ENCODE results near the gene SRGAP2B.
"Not testable (repeated sequence)": the region's sequence is repeated elsewhere in the genome, so short reads cannot be mapped to it uniquely, and the experiment has no call there.

The SRGAP2B gene

DNA sequence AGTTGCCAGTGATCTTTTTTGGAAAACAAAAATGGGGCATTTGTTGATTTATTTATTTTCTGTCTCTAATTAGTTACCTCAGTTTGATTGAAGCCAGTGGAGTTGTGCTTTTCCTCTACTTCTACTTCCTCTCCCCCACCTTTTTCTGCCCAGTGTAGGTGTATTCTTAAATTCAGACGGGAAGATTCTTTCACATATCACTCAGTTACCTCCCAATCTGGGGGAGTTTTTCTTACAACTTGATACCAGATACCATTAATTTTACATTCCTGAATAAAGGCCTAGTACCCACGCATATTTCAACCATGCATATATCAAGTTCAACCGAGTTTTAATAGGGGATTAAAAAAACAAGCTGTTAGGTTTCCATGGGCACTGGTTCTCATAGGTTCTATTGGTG is 16.5 kb upstream of the SRGAP2B start:
- H3K9ac ChIP-seq (ENCODE audit: low read length); H4K20me1 ChIP-seq (ENCODE audit: insufficient read depth, low read length); H3F3A ChIP-seq (ENCODE audit: insufficient read depth, low read length); H2AFZ ChIP-seq (ENCODE audit: low read length); H3K4me1 ChIP-seq (ENCODE audit: insufficient read depth, low read length, severe bottlenecking); H3K79me2 ChIP-seq (ENCODE audit: insufficient read depth, low read length); H3K36me3 ChIP-seq (ENCODE audit: insufficient read depth, low read length); H3K9me2 ChIP-seq (ENCODE audit: low read depth, low read length); H3K9me3 ChIP-seq (ENCODE audit: low read length); H3K27me3 ChIP-seq (ENCODE audit: insufficient read depth, low read length); H3K4me3 ChIP-seq (ENCODE audit: low read depth, low read length, poor library complexity, severe bottlenecking); H3K4me2 ChIP-seq (ENCODE audit: low read length); H3K27ac ChIP-seq (ENCODE audit: low read depth, low read length, poor library complexity, severe bottlenecking): not testable (repeated sequence)

DNA sequence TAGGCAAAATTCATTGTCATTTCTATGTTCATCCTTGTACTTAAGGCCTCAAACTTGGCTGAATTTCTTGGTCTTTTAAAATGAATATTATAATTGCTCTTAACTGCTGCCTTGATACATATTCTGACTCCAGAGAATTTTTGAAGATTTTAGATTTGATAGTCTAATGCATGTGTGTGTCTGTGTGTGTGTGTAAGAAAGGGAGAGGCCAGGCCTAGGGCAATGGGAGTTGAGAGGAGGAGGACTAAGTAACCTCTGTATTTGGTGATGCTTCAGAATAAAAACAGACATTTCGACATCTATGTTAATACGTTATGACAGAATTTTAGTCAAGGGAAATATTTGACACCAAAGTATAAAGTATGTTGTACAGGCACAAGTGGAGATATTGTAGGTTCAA is 8.2 kb upstream of the SRGAP2B start:
- not testable (repeated sequence) for H3K4me1 ChIP-seq (ENCODE audit: insufficient read depth, low read length, severe bottlenecking)

DNA sequence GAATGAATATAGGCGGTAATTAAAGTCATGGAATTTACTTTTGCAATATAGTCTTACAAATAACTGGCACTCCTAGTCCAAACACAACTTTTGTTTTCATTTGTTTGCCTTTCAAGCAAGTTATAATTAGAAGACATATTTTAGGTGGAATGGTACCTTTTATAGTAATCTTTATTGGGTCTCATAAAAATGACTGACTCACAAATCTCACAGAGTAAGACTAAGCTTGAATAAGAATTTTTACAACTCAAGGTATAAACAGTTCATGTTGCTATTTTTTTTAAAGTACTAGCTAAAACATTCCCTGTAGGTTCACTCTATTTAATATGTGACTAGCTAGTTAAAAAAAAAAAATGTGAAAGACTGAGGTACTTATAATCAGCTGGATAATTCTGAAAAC is 6.6 kb upstream of the SRGAP2B start:
- not testable (repeated sequence) for H3K36me3 ChIP-seq (ENCODE audit: insufficient read depth, low read length); H3K9ac ChIP-seq (ENCODE audit: low read length); H3F3A ChIP-seq (ENCODE audit: insufficient read depth, low read length); H3K27me3 ChIP-seq (ENCODE audit: insufficient read depth, low read length); H3K27ac ChIP-seq (ENCODE audit: low read depth, low read length, poor library complexity, severe bottlenecking); H3K79me2 ChIP-seq (ENCODE audit: insufficient read depth, low read length); H3K4me1 ChIP-seq (ENCODE audit: insufficient read depth, low read length, severe bottlenecking); H3K9me3 ChIP-seq (ENCODE audit: low read length); H4K20me1 ChIP-seq (ENCODE audit: insufficient read depth, low read length); H2AFZ ChIP-seq (ENCODE audit: low read length); H3K4me3 ChIP-seq (ENCODE audit: low read depth, low read length, poor library complexity, severe bottlenecking); H3K4me2 ChIP-seq (ENCODE audit: low read length); H3K9me2 ChIP-seq (ENCODE audit: low read depth, low read length)

More for the DNA sequence above, 8.2 kb upstream of the SRGAP2B start:
- H3K27ac ChIP-seq (ENCODE audit: low read depth, low read length, poor library complexity, severe bottlenecking); H3K9ac ChIP-seq (ENCODE audit: low read length); H4K20me1 ChIP-seq (ENCODE audit: insufficient read depth, low read length); H3K4me3 ChIP-seq (ENCODE audit: low read depth, low read length, poor library complexity, severe bottlenecking); H3K4me2 ChIP-seq (ENCODE audit: low read length); H3F3A ChIP-seq (ENCODE audit: insufficient read depth, low read length); H3K9me3 ChIP-seq (ENCODE audit: low read length); H3K36me3 ChIP-seq (ENCODE audit: insufficient read depth, low read length); H3K79me2 ChIP-seq (ENCODE audit: insufficient read depth, low read length); H2AFZ ChIP-seq (ENCODE audit: low read length); H3K27me3 ChIP-seq (ENCODE audit: insufficient read depth, low read length); H3K9me2 ChIP-seq (ENCODE audit: low read depth, low read length): not testable (repeated sequence)

DNA sequence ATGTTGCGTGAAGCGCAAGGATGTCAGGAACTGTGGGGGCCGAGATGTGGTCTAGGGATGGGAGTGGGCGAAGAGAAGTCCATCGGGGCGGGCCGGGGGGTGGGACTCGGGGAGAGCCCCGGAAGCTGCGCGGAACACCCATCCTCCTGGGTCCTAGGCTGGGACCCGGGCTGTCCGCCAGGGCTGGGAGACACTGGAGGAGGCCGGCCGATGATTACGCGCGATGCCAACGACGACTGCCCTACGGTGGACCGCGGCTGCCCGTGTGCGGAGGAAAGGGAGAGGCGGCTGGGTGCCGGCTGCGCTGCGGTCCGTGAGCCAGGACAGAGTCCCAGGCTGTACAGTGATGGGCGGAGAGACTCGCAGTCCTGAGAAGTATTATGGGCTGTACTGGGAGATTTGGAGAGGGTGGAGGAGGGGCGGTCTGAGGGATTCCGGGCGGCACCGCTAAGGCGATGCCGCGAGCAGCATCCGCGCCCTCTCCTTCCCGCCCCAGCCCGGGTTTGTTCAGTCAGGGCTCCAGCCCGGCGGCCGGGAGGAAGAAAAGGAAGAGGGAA is 395 bp downstream of the SRGAP2B start:
- not testable (repeated sequence) for H3K36me3 ChIP-seq (ENCODE audit: insufficient read depth, low read length); H4K20me1 ChIP-seq (ENCODE audit: insufficient read depth, low read length); H3K4me1 ChIP-seq (ENCODE audit: insufficient read depth, low read length, severe bottlenecking); H3K9me3 ChIP-seq (ENCODE audit: low read length); H3F3A ChIP-seq (ENCODE audit: insufficient read depth, low read length); H3K79me2 ChIP-seq (ENCODE audit: insufficient read depth, low read length); H3K4me2 ChIP-seq (ENCODE audit: low read length); H3K9me2 ChIP-seq (ENCODE audit: low read depth, low read length); H2AFZ ChIP-seq (ENCODE audit: low read length); H3K27ac ChIP-seq (ENCODE audit: low read depth, low read length, poor library complexity, severe bottlenecking); H3K9ac ChIP-seq (ENCODE audit: low read length); H3K27me3 ChIP-seq (ENCODE audit: insufficient read depth, low read length)
- peak overlapping the region; percentile 53 for H3K4me3 ChIP-seq (ENCODE audit: low read depth, low read length, poor library complexity, severe bottlenecking)

DNA sequence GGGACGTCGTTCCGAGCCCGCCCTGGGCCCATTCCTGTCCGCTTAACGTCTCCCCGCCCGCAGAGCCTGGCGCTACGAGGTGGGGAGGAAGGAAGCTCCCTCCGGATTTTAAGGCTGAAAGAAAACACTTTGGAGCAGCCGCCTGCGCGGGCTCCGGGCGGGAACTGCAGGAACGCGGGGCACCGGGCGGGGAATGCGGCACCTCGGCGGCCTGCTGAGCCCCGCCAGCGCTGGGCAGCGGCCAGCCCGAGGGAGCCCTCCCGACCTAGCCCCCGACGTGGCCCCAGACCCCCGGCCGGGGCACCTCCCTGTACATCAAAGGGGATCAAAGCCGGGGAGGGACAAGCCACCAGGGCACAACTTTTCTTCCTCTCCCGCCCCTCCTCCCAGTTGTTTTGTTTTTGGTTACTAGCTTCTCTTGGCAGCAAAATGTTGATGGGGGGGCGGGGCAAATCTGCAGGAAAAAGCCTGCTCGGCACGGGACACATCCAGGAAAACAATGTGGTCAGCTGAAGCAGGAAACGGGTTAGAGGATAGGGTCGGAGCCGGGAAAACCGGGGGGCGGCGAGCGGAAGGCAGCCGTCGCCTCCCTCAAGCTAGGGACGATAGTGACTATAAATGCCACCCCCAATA is 1.5 kb downstream of the SRGAP2B start:
- H3K4me2 ChIP-seq (ENCODE audit: low read length) = peak overlapping the region; percentile 40; the same call in 1 of the 2 replicates

DNA sequence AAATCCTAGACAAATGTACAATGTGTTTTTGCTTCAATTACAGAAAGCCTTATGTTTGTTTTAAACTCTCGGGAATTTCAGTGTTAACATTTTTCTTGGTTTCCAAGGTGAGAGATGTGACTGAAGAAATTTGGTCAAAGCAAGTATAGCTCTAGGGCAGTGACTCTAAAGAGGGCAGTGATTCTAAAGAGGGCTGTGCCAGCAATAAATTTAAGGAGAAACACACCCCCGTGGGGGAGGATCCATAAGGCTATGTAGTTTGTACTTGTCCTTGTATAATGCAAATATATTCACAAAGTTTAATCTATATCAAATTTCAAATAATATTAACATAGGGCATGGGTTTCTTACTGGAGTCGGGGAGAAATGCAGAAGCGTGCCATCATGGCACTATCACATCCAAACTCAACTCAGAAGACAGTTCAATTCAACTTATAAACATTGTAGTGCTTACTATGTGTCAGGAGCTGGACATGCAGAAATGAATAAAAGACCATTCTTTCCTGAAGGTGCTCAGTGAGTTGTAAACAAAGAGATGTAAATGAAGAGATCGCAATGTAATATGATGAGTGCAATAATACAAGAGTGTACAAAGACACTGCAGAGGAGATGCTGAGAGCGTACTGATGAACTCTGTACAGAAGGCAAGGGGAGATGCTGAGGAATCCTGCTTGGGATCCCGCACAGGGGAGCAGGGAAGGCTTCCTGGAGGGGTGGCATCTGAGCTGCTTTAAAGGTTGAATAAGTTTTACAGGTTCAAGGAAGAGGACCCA is 12.5 kb downstream of the SRGAP2B start:
- not testable (repeated sequence) for H3K79me2 ChIP-seq (ENCODE audit: insufficient read depth, low read length); H4K20me1 ChIP-seq (ENCODE audit: insufficient read depth, low read length); H2AFZ ChIP-seq (ENCODE audit: low read length); H3K4me3 ChIP-seq (ENCODE audit: low read depth, low read length, poor library complexity, severe bottlenecking); H3K27me3 ChIP-seq (ENCODE audit: insufficient read depth, low read length); H3K4me2 ChIP-seq (ENCODE audit: low read length); H3K9ac ChIP-seq (ENCODE audit: low read length); H3K4me1 ChIP-seq (ENCODE audit: insufficient read depth, low read length, severe bottlenecking); H3F3A ChIP-seq (ENCODE audit: insufficient read depth, low read length); H3K9me2 ChIP-seq (ENCODE audit: low read depth, low read length); H3K27ac ChIP-seq (ENCODE audit: low read depth, low read length, poor library complexity, severe bottlenecking); H3K9me3 ChIP-seq (ENCODE audit: low read length); H3K36me3 ChIP-seq (ENCODE audit: insufficient read depth, low read length)

More for the DNA sequence above, 1.5 kb downstream of the SRGAP2B start:
- not testable (repeated sequence) for H3F3A ChIP-seq (ENCODE audit: insufficient read depth, low read length); H3K27ac ChIP-seq (ENCODE audit: low read depth, low read length, poor library complexity, severe bottlenecking); H3K27me3 ChIP-seq (ENCODE audit: insufficient read depth, low read length); H3K4me1 ChIP-seq (ENCODE audit: insufficient read depth, low read length, severe bottlenecking); H3K79me2 ChIP-seq (ENCODE audit: insufficient read depth, low read length); H3K9me2 ChIP-seq (ENCODE audit: low read depth, low read length); H3K9me3 ChIP-seq (ENCODE audit: low read length); H4K20me1 ChIP-seq (ENCODE audit: insufficient read depth, low read length); H3K9ac ChIP-seq (ENCODE audit: low read length); H2AFZ ChIP-seq (ENCODE audit: low read length); H3K36me3 ChIP-seq (ENCODE audit: insufficient read depth, low read length)
- peak overlapping the region; percentile 50 for H3K4me3 ChIP-seq (ENCODE audit: low read depth, low read length, poor library complexity, severe bottlenecking)

DNA sequence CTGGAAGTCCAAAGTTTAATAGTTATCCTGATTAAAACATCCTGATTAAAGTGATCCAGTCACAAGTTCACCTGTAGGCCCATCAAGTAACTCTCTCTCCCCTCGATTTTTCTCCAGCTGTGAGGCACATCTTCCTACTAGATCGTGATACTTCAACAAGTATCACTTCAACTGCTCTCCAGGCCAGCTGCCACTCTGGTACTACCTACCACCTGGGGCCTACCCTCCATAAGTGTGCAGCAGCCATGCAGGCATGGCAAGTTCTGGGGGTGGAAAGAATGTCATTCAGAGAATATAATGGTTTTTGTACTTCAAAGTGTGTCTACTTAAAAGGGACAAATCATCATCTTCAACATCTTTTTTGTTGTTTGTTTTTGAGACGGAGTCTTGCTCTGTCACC is 14.9 kb downstream of the SRGAP2B start:
- H3K9ac ChIP-seq (ENCODE audit: low read length); H3K27ac ChIP-seq (ENCODE audit: low read depth, low read length, poor library complexity, severe bottlenecking); H3K4me2 ChIP-seq (ENCODE audit: low read length); H3K9me3 ChIP-seq (ENCODE audit: low read length); H3K27me3 ChIP-seq (ENCODE audit: insufficient read depth, low read length); H3F3A ChIP-seq (ENCODE audit: insufficient read depth, low read length); H2AFZ ChIP-seq (ENCODE audit: low read length); H3K4me1 ChIP-seq (ENCODE audit: insufficient read depth, low read length, severe bottlenecking); H4K20me1 ChIP-seq (ENCODE audit: insufficient read depth, low read length); H3K9me2 ChIP-seq (ENCODE audit: low read depth, low read length); H3K79me2 ChIP-seq (ENCODE audit: insufficient read depth, low read length); H3K4me3 ChIP-seq (ENCODE audit: low read depth, low read length, poor library complexity, severe bottlenecking); H3K36me3 ChIP-seq (ENCODE audit: insufficient read depth, low read length): not testable (repeated sequence)

Measured in OCI-LY1 (cell line).